Heart left ventricle (tissue), 16 donors: ENCODE data around the gene LIMD2. TPM values are rescaled to one million over a fixed set of nuclear protein-coding genes. Genes with fewer than 3 reads are reported as not detected.
A peak's percentile ranks its signal among the peaks of the same experiment; 100 is the strongest.

Source experiments
- ATAC-seq, 4 donors: fragments of 200-7000 bp; cut with Tn5 transposase; one replicate each; pipeline ENCODE4 v1.9.1; 2020 to 2022; ENCODE audit warnings: moderate library complexity in 4 of 4, mild to moderate bottlenecking in 3 of 4, moderate number of reproducible peaks in 1 of 4
- DNase-seq, 5 donors: peaks; one replicate each; pipeline ENCODE4 v3.0.0-alpha.2; 2020
- H3K27ac ChIP-seq, 12 donors: fragments of 200-600 bp; sonication (generic) in 4 of 12; one replicate each; pipeline versions ENCODE4 v1.5.0 to v1.8.0; 2016 to 2022; ENCODE audit warnings: mild to moderate bottlenecking in 2 of 12
- H3K27me3 ChIP-seq, 9 donors: fragments of 200-600 bp; sonication (generic) in 2 of 9; one replicate each; pipeline versions ENCODE4 v1.5.1 to v1.8.0; 2016 to 2022; ENCODE audit warnings: mild to moderate bottlenecking in 3 of 9
- H3K36me3 ChIP-seq, 9 donors: fragments of 200-600 bp; sonication (generic) in 2 of 9; one replicate each; pipeline versions ENCODE4 v1.5.0 to v1.8.0; 2018 to 2022; ENCODE audit warnings: mild to moderate bottlenecking in 2 of 9
- H3K4me1 ChIP-seq, 12 donors: fragments of 200-600 bp; sonication (generic) in 4 of 12; one replicate each; pipeline versions ENCODE4 v1.5.0 to v1.8.0; 2016 to 2022; ENCODE audit warnings: mild to moderate bottlenecking in 3 of 12
- H3K4me3 ChIP-seq, 12 donors: fragments of 200-600 bp; sonication (generic) in 4 of 12; one replicate each; pipeline versions ENCODE4 v1.5.0 to v1.8.0; 2017 to 2022; ENCODE audit warnings: mild to moderate bottlenecking in 9 of 12, moderate library complexity in 4 of 12
- H3K9me3 ChIP-seq, 12 donors: fragments of 200-600 bp; sonication (generic) in 4 of 12; one replicate each; pipeline versions ENCODE4 v1.5.0 to v1.8.0; 2016 to 2022; ENCODE audit warnings: mild to moderate bottlenecking in 1 of 12
- CTCF ChIP-seq, 12 donors: fragments of 200-600 bp; sonication (generic) in 4 of 12; IDR thresholded peaks; one replicate each; pipeline versions ENCODE4 v1.5.0 to v1.8.0; 2018 to 2022; ENCODE audit warnings: antibody characterized with exemption in 12 of 12, mild to moderate bottlenecking in 5 of 12
- POLR2A ChIP-seq, 2 donors: fragments of 450-650 bp; IDR thresholded peaks; one replicate each; pipeline ENCODE4 v1.6.1; 2017; ENCODE audit warnings: antibody characterized with exemption in 2 of 2, mild to moderate bottlenecking in 2 of 2, moderate library complexity in 2 of 2
- WGBS, 4 donors: extraction: QIAGEN DNeasy Blood & Tissue Kit in 2 of 4; methylation state at CpG; one replicate each; pipeline versions ENCODE4 v1.1.5 to v1.1.7; 2013 to 2018; 5-methylcytosine and 5-hydroxymethylcytosine counted together
- intact Hi-C, 10 donors: fragments of 100-400 bp; cut with DNase I; formaldehyde crosslinking; loops; one replicate each; pipeline versions ENCODE4 v1.11.1 to v1.14.2; 2022
- polyA plus RNA-seq, 2 donors: library from polyadenylated mRNA; stranded (reverse); fragments of 200-250 nt; gene quantifications; one replicate each; pipeline ENCODE4 v1.2.3, GENCODE V29; 2013
- total RNA-seq, 9 donors: library from RNA; depleted of rRNA in 2 of 9; stranded (reverse); fragments of >200 nt in 2 of 9; fragmentation: NEBNext Ultra II Directional in 3 of 9; extraction: Animal tissue kit (Norgen Biotek cat#: 25700) in 3 of 9; gene quantifications; one replicate each; pipeline versions ENCODE4 v1.1.0 to v1.2.4, GENCODE V29; 2016 to 2023
- donor health status: ischemic (EF 13 %, LVEDD 7.1; RV severe dilation, severe dysfunction).
- donor health status: healthy with polysubstance abuse.
- donor health status: DM: no; HTN: yes; CAD: no.
- donor health status: DM: no; HTN: no; CAD: no.
- donor health status: ischemic (EF 25% LVEDD 6.9; RV normal size, moderate dysfunction).
- donor health status: ischemic (EF 25% LVEDD 5.7; RV mildly dilated, moderate dysfunction).
- donor health status: healthy.
- donor health status: DM: yes; HTN: yes; CAD: no.
- donor health status: ischemic (EF 35%, LVEDD 5.7; RV mildly dilated, moderate dysfunction).
- donor health status: nonischemic (EF 11% LVEDD 7.7; RV severe dilation, severe dysfunction).
- donor health status: DM: yes; HTN: yes; CAD: no.
- donor health status: PGD.
- donor health status: ischemic (EF 29% LVEDD 5.4; RV normal size, mild dysfunction).
- donor health status: nonischemic (EF 23%, LVEDD 6.1; RV moderate dilation, normal function).

LIMD2 gene
- total and polyA plus RNA-seq, 11 donors, result 1.9 to 48.0 (median 3.5) TPM

- peak overlapping the region in 10 of 12 donors; percentile 7 to 47 (median 33) for H3K4me3 ChIP-seq
- ATAC-seq (peak; percentile 84 to 93 (median 92)), DNase-seq (peak in 4 of 5 donors; percentile 82 to 87 (median 86))
- peaks cover 0 to 76% (median 52%) of the 10 kb centered on the region in 9 donors for H3K36me3 ChIP-seq
- TF ChIP-seq CTCF (IDR thresholded peaks at IDR 0.05) (no peak), POLR2A (IDR thresholded peaks at IDR 0.05) (no peak)
- no peaks in the 10 kb centered on the region for H3K9me3 ChIP-seq
- H3K4me1 ChIP-seq, result peaks cover 3 to 55% (median 38%) of the 10 kb centered on the region in 12 donors
- intact Hi-C loops, result loop anchor here in 4 of 10 donors (1.0 to 5.0 kb wide), 4 partner anchors 25 to 124 kb away; partner anchors contain the start of genes MAP3K3 (in 3 of the 4) and DCAF7 (in 1 of the 4)
- H3K27ac ChIP-seq, result peak overlapping the region; percentile 43 to 94 (median 86)
- H3K27me3 ChIP-seq, result no peaks in the 10 kb centered on the region
- WGBS, 4 donors, result 13 to 30% (median 20%) methylated on average over 5 to 6 of the region's 6 CpGs
These were observed 24.0 kb downstream of the LIMD2 start for GRCh38 chr17:63675607-63676546.

GRCh38 chr17:63675231-63675606, 24.7 kb downstream of the LIMD2 start:
- intact Hi-C loops, result loop anchor here in 4 of 10 donors (1.0 to 5.0 kb wide), 4 partner anchors 26 to 123 kb away; partner anchors contain the start of genes MAP3K3 (in 3 of the 4) and DCAF7 (in 1 of the 4)
- peak overlapping the region; percentile 43 to 94 (median 86) for H3K27ac ChIP-seq
- H3K36me3 ChIP-seq, result peaks cover 0 to 73% (median 54%) of the 10 kb centered on the region in 9 donors
- H3K4me1 ChIP-seq, result peaks cover 3 to 51% (median 37%) of the 10 kb centered on the region in 12 donors
- 11 to 24% (median 13%) methylated on average over 4 of the region's 4 CpGs for WGBS, 4 donors
- DNase-seq, result peak in 2 of 5 donors; percentile 43 to 55
- no peaks in the 10 kb centered on the region for H3K27me3 ChIP-seq
- no peak for TF ChIP-seq CTCF (IDR thresholded peaks at IDR 0.05)
- TF ChIP-seq POLR2A (IDR thresholded peaks at IDR 0.05), result no peak
- no peaks in the 10 kb centered on the region for H3K9me3 ChIP-seq
- ATAC-seq, result peak; percentile 45 to 86 (median 76)
- H3K4me3 ChIP-seq, result peak overlapping the region in 10 of 12 donors; percentile 7 to 47 (median 33)

GRCh38 chr17:63672856-63673255, 27.1 kb downstream of the LIMD2 start:
- no peak for DNase-seq
- no peak for TF ChIP-seq POLR2A (IDR thresholded peaks at IDR 0.05)
- no peak for TF ChIP-seq CTCF (IDR thresholded peaks at IDR 0.05)
- 92 to 97% (median 96%) methylated on average over 2 of the region's 2 CpGs for WGBS, 4 donors
- Histone ChIP-seq H3K9me3 (no peaks in the 10 kb centered on the region), H3K4me1 (peaks cover 3 to 54% (median 35%) of the 10 kb centered on the region in 12 donors), H3K27me3 (no peaks in the 10 kb centered on the region), H3K27ac (no peak overlapping the region), H3K36me3 (peaks cover 0 to 76% (median 58%) of the 10 kb centered on the region in 9 donors), H3K4me3 (no peak overlapping the region)
- intact Hi-C loops, result loop anchor here in 1 of 10 donors (5.0 kb wide), 1 partner anchor 46 kb away; no protein-coding TSS in a partner anchor
- ATAC-seq, result no peak
